HFFc6 (cell line): ENCODE data around the gene PDIA4. TPM values are rescaled to one million over a fixed set of nuclear protein-coding genes. Genes with fewer than 3 reads are reported as not detected.

ENCODE experiments used
- DNase-seq: peaks from one replicate; pipeline ENCODE4 v3.0.0-alpha.2; 2018
- H3K27ac Mint-ChIP-seq: 2 replicates; pipeline ENCODE4 v1.8.0; 2020; ENCODE audit warnings: mild to moderate bottlenecking, mixed read lengths
- H3K27me3 Mint-ChIP-seq: 2 replicates; pipeline ENCODE4 v1.8.0; 2021; ENCODE audit warnings: mild to moderate bottlenecking, moderate library complexity, mixed read lengths; ENCODE audit not compliant: insufficient read depth
- H3K36me3 Mint-ChIP-seq: 2 replicates; pipeline ENCODE4 v1.8.0; 2021; ENCODE audit warnings: low read depth, mixed read lengths
- H3K4me1 Mint-ChIP-seq: 2 replicates; pipeline ENCODE4 v1.8.0; 2020; ENCODE audit warnings: low read depth, mixed read lengths
- H3K4me3 Mint-ChIP-seq: 2 replicates; pipeline ENCODE4 v1.8.0; 2020; ENCODE audit warnings: mild to moderate bottlenecking, moderate library complexity, mixed read lengths
- H3K9me3 Mint-ChIP-seq: 2 replicates; pipeline ENCODE4 v1.8.0; 2020; ENCODE audit warnings: mild to moderate bottlenecking, mixed read lengths
- CTCF ChIP-seq: fragments of 200-600 bp; sonication (generic); IDR thresholded peaks from 2 replicates; pipeline ENCODE4 v1.5.0; 2021; ENCODE audit warnings: antibody characterized with exemption, mild to moderate bottlenecking
- total RNA-seq, 6 experiments: library from RNA; stranded (reverse); fragmentation: NEBNext Ultra II Directional; extraction: Animal tissue kit (Norgen Biotek cat#: 25700); gene quantifications; 2 replicates in 1 of 6; 3 replicates in 5 of 6; pipeline ENCODE4 v1.2.3, GENCODE V29; 2021

PDIA4 gene
- total RNA-seq, 6 experiments from 2014 or later, result 185 to 210 (median 200) TPM

GRCh38 chr7:149027611-149028345 lies 527 bp downstream of the PDIA4 start:
- peak overlapping the region; percentile 98 for H3K4me3 Mint-ChIP-seq
- H3K27me3 Mint-ChIP-seq, result peaks cover 2% of the 10 kb centered on the region
- no peak for TF ChIP-seq CTCF
- peaks cover 44% of the 10 kb centered on the region for H3K4me1 Mint-ChIP-seq
- H3K9me3 Mint-ChIP-seq, result no peaks in the 10 kb centered on the region
- DNase-seq, result peak; percentile 9
- H3K36me3 Mint-ChIP-seq, result peaks cover 10% of the 10 kb centered on the region; the same call in 1 of the 2 replicates
- peak overlapping the region; percentile 88 for H3K27ac Mint-ChIP-seq

DNA sequence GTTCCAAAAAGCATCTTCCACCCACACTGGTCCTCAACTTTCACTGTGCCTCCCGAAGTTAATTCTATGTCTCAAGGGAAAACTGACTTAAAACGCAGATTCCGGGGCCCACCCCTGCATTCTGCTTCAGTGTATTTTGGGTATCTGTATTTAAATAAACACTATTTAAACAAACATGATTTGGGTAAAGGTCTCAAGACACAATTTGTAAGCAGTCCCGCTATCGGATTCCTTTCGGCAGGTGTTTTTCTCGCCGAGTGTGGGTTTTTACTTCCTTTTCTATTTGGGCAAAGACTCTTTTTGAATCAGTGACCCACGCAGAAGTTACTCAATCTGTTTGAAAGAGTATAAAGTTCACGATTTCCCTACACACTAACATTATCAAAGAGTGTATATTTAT lies 1.2 kb downstream of the PDIA4 start:
- H3K27me3 Mint-ChIP-seq, result peaks cover 2% of the 10 kb centered on the region
- peak overlapping the region; percentile 98 for H3K4me3 Mint-ChIP-seq
- peaks cover 44% of the 10 kb centered on the region for H3K4me1 Mint-ChIP-seq
- no peak for TF ChIP-seq CTCF
- H3K9me3 Mint-ChIP-seq, result no peaks in the 10 kb centered on the region
- DNase-seq, result no peak
- H3K36me3 Mint-ChIP-seq, result peaks cover 10% of the 10 kb centered on the region; the same call in 1 of the 2 replicates
- H3K27ac Mint-ChIP-seq, result peak overlapping the region; percentile 88

DNA sequence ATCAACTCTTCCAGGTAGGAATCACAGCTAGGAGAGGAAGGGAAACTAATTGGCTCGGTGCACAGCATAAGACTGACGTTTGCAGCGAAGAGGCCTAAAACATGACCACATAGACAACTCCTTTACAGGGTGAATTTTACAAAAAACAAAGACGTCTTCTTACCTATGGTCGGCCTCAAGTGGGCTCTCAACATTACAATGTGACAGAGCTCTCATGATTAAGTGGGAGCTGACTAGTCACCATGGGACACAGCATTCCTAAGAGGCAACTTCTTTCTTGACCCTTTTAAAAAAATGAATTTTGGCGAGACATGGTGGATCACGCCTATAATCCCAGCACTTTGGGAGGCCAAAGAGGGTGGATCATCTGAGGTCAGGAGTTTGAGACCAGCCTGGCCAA lies 4.6 kb downstream of the PDIA4 start:
- Mint-ChIP-seq H3K4me3 (no peak overlapping the region), H3K9me3 (no peaks in the 10 kb centered on the region), H3K36me3 (peaks cover 20% of the 10 kb centered on the region), H3K27me3 (no peaks in the 10 kb centered on the region; the same call in 1 of the 2 replicates), H3K27ac (peak overlapping the region; percentile 3), H3K4me1 (peaks cover 30% of the 10 kb centered on the region)
- DNase-seq, result no peak
- TF ChIP-seq CTCF, result no peak

DNA sequence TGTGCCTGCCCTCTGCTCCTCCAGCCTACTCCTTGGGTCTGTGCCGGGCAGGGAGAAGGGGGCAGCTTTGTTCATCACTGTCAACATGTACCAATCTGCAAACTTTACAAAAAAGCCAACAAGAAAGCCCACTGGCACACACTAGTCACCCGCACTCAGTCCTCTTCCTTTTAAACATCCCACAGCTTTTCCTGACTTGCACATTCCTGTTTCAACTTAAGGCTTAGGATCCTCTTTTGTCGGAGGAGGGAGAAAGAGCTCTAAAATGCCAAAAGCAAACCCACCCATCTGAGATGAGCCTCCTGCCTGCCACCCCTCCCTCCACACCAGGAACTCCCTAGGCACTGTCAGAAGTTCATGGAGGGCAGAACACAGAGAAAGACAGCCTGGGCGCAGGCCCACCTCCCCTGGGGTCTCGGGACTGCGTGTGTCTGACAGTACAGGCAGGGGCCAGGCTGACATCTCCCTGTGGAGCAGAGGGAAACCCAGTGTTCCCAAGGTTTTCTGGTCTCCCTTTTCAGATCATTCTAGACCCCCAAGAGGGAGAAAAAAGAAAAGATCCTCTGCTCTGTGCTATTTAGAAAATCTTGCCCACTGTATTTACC lies 5.4 kb downstream of the PDIA4 start:
- Mint-ChIP-seq H3K27me3 (no peaks in the 10 kb centered on the region; the same call in 1 of the 2 replicates), H3K4me1 (peaks cover 30% of the 10 kb centered on the region), H3K36me3 (peaks cover 20% of the 10 kb centered on the region), H3K4me3 (no peak overlapping the region), H3K27ac (no peak overlapping the region; the same call in 1 of the 2 replicates), H3K9me3 (no peaks in the 10 kb centered on the region)
- no peak for DNase-seq
- TF ChIP-seq CTCF, result no peak

DNA sequence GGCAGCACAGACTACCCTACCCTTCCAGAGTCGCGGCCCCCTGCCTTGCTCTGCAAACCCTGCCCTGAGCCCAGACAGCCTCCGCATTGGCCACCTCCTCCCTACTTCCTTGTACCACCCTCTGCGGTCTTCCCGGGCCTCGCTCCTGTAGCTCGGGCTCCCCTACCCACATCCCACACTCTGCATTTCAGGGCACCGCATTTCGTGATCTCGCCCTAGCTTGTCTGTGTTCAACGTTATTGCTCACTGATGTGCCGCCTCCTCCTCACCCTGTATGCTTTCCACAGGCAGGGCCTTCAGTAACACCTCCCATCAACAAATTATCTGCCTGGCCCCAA lies 6.6 kb downstream of the PDIA4 start:
- DNase-seq, result no peak
- Mint-ChIP-seq H3K27me3 (no peaks in the 10 kb centered on the region; the same call in 1 of the 2 replicates), H3K36me3 (peaks cover 20% of the 10 kb centered on the region), H3K27ac (no peak overlapping the region), H3K9me3 (no peaks in the 10 kb centered on the region), H3K4me1 (peaks cover 19% of the 10 kb centered on the region), H3K4me3 (no peak overlapping the region)
- TF ChIP-seq CTCF, result no peak
